Stimulated activated CD4-positive, alpha-beta T cell treated with anti-CD3 and anti-CD28 coated beads, Interleukin-1b, Interleukin-23, amount 100 ng/mL, for 1 hour (primary cell): Measurements from ENCODE around the gene RELN.

Experiments used
- DNase-seq, 2 donors: peaks; one replicate each; pipeline ENCODE4 v3.0.0-alpha.2; 2020; ENCODE audit warnings: low read depth in 2 of 2

Gene RELN

DNA sequence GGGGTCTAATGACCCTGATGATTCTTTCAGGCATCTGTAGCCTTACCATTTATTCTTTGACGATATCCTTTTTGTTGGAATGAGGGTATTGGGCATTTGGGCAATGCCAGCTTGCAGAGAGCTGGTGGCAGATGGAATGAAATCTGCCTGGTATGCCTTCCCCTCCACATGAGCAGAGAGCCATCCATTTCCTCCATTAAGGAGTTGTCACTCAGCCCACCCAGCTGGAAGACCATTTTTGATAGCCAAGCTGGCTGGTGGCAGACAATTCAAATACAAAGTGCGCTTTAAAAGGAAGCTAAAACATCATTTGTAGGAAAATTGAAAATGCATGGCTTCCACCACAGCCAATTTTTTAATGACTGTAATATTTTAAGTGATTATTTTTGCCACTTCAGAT lies 303.4 kb downstream of the RELN start:
- no peak for DNase-seq

DNA sequence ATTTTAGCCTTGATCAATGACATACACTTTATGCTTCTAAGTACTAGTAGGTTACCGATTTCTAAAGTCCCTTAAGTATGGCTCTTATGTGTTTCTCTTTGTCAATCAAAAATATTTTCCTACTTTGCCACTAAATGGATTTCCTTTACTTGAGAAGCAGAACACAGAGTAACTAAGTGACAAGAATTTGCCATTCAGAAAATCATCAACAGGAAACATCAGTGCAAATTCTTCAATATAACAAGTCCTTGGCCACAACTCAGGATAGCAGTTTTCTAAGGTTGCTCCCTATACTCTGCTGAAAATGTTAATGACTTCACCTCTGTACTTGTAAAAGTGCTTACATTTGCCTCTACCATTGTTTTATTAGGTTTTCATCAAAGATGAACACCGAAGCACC lies 303.8 kb downstream of the RELN start:
- no peak for DNase-seq

DNA sequence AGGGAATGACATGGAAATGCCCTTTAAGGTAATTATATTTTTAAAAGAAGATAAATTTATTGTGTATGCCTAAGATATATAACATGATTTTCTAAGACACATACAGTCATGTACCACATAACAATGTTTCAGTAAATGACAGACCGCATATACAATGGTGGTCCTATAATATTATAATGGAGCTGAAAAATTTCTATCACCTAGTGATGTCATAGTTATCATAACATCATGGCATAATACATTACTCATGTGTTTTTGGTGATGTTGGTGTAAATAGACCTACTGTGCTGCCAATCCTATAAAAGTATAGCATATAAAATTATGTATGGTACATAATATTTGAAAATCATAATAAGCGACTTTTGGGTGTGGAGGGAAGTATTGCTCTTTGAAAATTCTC lies 306.1 kb downstream of the RELN start:
- DNase-seq = no peak

DNA sequence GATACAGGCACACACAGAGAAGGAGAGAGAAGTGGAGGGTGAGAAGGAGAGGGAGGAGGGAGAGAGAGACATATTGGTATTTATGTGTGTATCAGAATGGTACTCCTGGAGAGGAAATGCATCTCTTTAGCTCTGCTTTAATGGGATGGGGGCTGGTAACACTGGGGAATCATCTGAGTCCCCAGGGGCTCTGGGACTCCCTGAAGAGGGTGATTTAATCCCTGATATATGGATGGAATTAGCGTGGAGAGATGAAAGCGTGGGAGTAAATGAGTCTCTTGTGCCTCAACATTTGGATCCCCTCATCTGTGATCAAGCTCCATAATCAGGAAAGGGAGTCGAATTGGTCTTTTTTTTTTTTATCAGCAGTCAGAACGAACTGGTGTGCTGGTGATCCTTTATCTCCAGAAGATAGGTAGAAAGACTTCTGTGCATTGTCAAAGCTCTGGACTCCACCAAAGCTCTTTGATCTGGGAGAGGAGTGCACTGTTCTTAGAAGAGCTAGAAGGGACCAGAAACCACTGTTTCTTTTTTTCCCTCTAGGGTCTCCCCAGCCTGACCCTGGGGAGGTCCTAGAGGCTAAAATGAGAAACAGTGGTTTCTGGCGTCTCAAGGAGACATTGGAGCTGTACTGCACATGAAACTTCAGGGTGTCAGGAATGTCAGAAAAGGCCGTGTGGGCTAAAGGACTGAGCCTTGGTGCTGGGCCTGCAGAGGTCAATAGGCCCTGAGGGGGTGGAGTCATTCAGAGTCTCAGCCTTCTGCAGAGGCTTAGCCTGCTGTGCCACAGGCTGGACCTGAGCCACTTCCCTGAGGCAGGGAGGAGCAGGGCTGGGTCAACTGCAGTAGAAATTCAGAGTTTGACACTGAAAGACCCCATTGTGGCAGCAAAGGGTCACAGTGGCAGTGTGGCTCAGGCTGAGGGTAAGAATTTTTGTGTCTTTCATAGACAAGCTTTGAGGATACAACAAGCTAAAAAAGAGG lies 309.0 kb downstream of the RELN start:
- no peak for DNase-seq

DNA sequence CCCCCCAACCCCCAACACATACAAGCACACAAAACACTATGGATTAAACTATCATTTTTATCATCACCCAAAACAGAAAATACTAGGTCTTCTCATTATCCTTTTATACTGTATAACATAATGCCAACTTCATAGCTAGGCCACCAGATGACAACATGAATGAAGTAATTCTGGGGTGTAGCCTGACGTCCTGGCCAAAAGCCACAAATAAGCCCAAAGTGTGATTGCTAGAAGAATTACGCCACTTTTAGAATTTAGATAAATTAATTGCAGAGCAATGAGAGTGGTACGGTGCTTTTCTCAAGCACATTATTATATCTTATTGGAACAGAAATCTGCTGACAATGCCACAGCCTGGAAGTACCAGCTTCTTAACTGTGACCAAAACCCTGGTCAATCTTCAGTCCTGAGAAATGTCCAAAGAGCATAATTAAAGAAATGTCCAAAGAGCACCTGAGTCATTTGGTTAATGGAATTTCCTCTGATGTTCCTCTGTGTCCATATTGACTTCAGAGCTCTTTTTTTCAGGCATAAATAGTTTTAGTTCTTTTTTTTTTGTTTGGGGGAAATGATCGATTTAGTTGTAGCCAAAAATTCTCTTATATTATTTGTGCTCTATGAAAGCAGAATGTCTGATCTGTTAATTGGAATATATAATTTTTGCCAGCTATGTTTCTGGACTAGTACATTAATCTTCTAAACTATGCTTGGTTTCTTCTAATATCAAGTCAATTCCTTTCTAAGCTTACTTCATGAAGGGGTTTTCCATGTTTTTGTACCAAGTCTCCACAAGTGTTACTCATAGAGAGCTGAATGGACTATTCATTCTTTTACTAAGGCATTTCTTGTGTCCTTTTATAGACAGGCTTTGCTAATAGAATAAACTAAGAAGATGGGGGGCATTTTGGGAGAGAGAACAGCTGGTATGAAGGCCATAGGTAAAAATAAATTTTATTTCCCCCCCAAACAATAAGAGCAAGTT lies 310.0 kb downstream of the RELN start:
- DNase-seq = no peak

DNA sequence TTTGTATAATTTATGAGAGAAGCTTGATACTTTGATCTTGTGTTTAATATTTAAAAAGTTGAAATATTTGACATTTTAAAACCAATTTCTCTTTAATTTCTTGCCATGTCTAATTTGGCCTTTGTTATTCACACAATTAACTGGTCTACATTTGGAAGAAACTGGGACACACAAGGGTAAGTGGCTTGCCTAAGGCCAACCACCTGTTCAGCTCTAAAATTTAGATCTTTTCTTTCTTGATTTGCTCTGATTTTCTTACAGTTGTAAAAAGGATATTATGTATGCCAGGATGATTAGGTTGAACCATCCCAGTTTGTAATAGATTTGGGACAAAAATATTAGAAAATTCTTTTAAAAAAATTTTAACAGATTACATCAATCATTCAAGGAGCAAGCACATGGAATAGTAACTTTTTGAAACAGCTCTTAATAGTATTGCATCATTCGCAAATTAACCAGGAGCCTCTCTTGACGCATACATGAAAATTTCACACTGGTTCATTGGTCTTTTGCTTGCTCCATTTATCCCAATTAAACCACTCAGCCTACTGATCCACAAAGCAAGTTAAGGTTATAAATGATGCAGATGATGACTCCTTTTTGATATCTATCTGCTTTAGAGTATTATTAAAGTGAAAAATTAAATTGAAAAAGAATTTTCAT lies 321.0 kb downstream of the RELN start:
- no peak for DNase-seq

DNA sequence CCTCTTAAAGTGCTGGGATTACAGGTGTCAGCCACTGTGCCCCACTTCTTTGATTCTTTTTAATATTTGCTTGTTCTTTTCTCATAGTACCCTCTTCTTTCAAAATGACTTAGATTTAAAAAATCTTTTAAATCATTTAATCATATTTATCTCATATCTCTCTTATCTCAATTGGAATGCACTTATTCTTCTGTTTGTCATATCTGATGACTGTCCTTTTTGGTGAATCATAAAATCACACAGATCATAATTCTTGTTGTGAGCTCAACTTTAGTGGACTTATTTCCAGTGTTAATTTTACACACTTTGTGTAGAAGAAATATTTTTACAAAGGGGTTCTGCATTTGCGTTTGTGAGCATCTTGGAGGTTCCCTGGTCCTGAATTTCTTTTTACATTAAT lies 323.1 kb downstream of the RELN start:
- DNase-seq = no peak

DNA sequence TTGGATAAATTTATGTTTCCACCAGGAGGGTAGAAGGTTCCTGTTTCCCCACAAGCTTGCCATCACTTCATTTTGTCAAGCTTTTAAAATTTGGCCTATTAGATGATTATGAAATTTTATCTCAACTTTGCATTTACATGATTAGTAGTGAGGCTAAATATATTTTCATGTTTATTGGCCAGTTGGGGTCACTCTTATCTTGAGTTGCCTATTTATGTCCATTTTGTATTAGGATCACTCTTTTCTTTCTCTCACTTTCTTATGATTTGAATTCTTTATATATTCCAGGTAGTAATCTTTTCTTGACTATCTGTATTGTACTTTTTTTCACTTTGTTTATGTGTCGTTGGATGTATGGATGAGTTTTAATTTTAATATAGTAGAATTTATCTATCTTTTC lies 324.9 kb downstream of the RELN start:
- no peak for DNase-seq

DNA sequence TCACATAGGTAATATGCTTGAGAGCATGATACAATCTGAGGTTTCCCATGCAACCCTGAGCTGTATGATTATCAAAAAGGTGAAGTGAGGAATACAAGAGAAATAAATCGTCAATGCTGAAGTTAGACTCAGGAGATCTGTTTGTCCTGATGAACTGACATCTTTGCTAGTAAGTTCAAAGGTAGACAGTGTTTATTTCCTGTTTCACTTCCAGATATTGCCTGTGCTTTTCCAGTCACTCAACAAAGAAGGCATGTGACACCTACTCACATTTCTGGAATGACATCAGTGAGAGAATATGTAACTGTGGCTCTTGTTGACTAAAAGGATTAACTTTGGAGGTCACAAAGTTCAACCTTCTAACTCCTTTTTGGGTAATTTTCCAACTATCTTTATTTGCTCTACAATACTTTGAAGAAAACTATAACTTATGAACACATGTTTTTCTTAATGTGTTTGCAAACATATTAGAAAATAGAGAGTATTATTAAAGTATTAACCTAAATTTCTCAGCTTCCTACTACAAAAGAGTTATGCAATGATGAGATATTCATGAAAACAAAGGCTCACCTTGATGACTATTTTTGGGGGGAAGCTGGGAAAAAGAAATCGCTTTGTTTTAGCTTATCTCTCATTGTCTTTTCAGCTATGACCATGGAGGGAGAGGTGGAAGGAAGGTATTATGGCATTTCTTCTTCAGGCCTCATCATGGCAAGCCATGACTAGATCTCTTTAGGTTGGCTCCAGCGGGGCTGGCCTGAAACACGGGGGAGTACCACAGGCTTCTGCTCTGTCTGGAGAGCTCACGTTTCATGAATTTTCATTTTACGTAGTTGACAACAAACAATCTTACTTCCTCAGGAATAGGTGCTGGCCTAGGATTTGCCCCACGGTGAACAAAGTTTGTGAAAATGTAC lies 328.7 kb downstream of the RELN start:
- DNase-seq = no peak

DNA sequence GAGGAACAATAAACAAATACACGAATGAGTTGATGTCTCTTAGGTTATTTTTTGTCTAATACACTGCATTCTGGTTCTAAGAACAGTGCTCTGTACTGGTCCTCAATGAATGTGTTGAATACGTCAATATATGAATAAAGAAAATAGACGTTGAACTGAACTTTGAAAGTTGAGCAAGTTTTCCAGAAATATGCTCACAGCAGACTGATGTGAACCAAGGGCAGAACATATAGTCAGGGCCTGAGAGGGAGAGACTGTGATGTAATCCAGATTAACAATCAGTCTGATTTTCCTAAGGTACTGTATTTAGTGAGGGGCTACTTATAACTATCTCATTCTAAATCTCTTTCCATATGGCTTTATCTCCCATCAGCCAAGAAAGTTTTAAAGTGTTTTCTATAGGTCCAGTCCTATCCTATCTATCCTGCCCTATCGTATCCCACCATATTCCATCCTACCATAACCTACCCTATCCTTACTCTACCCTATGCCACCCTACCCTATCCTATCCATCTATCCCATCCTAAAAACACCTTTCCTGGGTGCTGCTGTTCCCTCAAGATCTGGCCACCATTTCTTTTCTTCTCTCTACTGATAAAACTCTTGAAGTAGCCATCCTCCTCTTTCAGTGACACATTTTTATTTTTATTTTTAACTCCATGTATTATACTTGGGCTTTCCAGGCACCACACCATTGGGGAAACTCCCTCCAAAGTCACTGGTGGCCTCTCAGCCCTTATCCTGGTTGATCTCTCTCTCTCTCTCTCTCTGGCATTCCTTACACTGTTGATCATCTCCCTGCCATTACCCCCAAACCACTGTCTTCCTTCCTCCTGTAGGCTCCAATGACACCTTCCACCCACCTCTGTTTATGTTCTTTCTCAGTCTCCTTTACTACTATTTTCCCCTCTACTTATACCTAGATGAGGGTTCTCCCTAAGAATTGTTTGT lies 331.1 kb downstream of the RELN start:
- DNase-seq = no peak

DNA sequence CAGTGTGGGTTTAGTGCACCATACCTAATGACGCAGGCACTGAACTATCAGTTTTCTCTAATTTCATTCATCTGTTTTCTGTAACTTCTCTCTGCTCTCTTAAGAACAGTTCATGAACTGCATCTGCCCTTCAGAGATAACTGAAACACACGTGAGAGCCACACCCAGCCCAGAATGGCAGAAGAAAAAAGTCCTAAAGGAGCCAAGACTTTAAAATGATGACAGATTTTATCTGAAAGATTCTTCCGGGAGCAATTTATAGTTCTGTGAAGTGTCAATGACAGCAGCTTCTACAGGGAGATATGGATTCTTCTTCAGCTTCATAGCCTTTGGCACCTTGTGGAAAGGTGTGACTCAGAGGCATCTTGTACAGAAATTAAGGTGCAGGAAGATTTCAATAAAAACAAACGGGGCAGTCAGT lies 332.0 kb downstream of the RELN start:
- DNase-seq = no peak

DNA sequence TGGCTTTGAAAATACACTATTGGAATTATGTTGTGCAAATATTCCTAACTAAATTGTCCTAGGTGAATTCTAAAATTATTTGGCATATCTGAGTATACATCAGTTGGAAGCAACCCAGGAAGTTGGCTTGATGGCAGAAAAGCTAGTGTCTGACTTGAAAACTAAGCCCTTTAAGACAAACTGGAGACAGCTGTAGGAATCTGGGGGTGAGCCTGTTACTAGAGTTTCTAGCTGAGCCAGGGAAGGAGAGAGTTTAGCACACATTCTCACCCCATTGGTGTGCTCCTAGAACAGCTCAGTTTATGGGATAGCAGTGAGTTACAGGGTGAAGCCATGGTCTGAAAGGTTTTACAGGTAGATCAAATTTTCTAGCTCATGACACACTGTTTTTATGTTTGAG lies 333.2 kb downstream of the RELN start:
- no peak for DNase-seq

DNA sequence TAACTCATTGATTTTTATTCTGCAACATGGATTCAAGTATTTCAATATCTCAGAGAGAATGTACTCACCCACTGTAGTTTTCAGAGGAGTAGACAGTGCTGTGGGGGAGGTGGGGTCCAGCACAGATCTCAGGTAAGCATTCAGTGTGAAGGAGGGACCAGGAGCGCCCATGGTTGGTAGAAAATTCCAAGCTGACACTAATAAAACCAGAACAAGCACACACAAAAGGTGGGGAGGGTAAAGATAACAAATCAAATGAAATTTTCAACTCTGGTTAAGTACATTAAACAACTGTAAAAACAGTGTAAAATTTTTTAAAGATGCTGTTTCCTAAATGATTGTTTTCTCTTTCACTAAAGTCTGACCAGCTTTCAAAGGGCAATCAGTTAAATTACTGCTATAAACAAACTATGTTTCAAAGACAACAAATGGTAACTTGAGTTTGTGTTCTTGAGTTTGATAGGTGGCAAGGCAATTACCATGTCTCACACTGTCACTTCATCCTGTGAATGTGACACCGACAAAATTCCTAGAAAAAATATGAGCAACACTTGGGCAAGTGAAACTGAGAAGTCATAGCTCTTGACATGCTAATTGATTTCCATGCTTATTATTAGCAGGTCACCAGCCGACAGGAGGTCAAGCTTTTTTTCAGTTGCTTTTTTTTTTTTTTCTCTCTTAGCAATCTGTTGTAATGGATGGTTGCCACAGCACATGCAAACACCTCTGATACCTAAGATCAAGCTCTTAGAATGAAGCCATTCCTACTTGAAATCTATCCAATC lies 337.7 kb downstream of the RELN start:
- no peak for DNase-seq

DNA sequence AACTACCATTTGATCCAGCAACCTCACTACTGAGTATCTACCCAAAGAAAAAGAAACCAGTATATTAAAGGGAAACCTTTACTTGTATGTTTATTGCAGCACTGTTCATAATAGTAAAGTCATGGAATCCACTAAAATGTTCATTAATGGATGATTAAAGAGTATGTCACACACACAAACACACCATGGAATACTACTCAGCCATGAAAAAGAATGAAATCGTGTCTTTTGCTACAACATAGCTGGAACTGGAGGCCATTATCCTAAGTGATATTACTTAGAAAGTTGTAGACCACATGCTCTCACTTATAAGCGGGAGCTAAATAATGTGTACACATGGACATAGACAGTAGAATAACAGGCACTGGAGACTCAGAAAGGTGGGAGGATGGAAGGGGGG lies 340.4 kb downstream of the RELN start:
- DNase-seq = no peak

DNA sequence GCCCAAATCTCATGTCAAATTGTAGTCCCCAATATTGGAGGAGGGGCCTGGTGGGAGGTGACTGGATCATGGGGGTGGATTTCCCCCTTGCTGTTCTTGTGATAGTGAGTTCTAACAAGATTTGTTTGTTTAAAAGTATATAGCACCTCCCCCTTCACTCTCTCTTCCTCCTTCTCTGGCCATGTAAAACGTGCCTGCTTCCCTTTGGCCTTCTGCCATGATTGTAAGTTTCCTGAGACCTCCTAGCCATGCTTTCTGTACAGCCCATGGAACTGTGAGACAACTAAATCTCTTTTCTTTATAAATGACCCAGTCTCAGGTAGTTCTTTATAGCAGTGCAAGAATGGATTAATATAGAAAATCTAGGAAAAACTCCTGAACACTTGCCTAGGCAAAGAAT lies 341.3 kb downstream of the RELN start:
- no peak for DNase-seq

DNA sequence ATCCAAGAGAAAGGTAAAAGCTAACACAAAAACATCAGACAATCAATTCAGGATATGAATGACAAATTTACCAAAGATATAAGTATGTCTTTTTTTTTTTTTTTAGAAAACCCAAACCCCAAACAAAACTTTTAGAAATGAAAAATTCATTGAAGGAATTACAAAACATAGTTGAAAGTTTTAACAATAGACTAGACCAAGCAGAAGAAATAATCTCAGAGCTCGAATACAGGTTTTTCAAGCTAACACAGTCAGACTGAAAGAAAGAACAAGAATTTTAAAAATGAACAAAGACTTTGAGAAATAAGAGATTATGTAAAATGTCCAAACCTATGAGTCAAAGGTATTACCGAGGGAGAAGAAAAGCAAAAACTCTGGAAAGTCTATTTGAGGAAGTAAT lies 345.1 kb downstream of the RELN start:
- no peak for DNase-seq

DNA sequence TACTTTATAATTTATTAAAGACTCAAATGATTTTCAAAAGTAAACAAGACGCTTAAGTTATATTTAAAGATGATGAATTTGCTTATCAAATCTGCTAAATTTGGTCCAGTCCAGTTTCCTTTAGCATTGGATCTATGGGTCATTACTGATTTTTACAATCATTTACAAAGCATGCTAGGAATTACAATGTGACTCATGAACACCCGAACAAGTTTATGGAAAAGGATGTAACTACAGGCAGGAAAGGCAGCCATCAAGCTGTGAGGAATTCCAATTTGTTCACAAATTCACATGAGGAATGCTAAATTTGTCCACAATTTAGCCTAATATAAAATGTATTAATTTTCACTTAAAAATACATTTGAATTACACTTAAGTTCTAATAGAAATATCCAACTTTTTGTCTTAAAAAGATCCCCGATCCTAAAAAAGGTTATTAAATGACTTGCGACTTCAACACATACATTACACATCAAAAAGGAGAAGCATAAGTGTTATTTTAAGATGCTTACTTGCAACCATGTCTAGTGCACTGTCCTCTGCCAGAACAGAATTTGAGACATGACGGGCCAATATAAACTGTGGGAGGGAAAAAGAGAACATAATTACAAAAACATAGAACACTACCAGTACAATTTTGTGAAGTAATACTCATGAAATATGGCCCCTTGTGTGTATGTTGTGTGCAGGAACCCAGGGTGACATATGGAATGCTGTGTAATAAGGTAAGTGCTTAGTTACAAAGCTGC lies 349.3 kb downstream of the RELN start:
- no peak for DNase-seq

DNA sequence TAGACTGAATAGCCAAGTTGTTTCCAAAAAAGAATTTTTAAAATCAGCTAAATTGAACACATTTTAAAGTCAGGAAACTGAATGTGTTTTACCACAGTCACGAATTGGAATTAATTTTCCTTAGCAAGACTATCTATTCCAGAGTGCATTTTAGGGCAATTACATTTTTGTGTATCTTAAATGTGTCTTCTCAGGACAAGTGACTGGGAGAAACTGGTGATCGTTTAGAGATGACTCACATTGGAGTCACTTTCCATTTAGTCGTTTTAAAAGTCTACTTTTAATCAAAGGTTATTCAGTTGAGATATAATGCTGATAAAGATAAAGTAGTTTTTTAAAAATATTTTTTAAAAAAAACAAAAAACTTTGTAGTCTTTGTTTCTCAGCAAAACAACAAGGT lies 351.7 kb downstream of the RELN start:
- no peak for DNase-seq
